HT1080 (cell line): Measurements from ENCODE around the gene PRKAA1. TPM values are rescaled to one million over a fixed set of nuclear protein-coding genes. Genes with fewer than 3 reads are reported as not detected.
A peak's percentile ranks its signal among the peaks of the same experiment; 100 is the strongest.

Experiments used
- DNase-seq: peaks from one replicate; pipeline ENCODE4 v3.0.0-alpha.2; 2015; ENCODE audit warnings: low read depth
- total RNA-seq: library from RNA; depleted of rRNA; stranded (reverse); fragments of >200 nt; shearing (Covaris generic); gene quantifications from 2 replicates; pipeline ENCODE4 v1.2.3, GENCODE V29; 2014

Gene PRKAA1
- total RNA-seq, 1 experiment from 2014 or later = 63.8 TPM

DNA sequence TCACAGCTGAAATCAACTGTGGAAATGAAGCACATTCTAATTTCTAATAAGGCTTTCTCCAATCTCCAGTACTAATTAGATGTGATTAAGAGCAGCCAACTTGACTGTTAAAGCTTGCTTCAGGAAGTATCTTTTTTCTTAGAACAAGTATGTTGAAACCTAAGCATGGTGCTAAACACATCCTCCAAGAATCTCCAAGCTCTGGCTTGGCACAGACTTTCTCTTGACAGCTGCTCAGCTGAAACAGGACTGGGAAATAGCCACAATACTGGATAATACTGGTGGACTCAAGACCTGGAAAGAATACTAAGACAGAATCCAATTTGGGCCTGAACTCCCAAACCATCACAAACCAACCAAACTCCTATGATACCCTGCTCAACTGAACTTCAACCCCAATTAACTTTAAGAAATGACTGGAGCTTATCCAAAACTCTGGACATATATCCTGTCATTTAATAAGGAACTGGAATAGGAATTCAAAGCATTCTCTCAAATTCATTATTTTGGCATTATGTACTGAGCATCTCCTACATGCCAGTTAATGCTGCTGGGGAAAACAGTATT, 16.2 kb downstream of the PRKAA1 start:
- no peak for DNase-seq

- DNase-seq = no peak
Measured at GRCh38 chr5:40780858-40781257, 17.3 kb downstream of the PRKAA1 start.

DNA sequence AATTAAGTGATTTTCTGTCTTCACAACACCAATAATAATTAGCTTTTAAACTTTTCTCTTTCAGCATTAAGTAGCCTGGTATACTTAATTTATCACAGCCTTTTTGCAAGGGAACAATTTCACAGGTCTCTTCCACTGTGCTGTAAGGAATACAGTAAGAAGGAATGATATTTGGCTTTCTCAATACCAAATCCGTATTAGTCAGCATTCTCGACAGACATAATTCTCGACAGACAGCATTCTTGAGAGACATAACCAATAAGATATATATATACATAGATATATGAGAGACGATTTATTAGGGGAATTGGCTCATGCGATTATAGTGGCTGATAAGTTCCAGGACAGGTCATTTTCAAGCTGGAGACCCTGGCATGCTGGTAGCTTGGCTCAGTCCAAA, 18.0 kb downstream of the PRKAA1 start:
- DNase-seq = no peak

- no peak for DNase-seq
Measured at GRCh38 chr5:40779561-40779960, 18.6 kb downstream of the PRKAA1 start.

- no peak for DNase-seq
Measured at GRCh38 chr5:40778133-40778532, 20.0 kb downstream of the PRKAA1 start.

DNA sequence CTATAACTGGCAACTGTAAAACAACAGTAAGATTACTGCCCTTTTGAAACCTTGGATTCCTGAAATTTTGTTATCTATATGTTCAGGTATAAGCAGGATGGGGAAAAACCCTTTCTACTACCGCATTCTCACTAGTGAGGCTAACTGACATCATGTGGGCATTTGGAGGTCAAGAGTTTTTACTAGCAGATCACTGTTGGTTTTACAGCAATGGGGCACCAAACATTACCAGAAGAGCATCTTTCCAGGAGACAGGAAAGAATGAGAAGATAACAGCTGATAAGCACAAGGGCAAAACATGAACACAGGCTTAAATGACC, 21.6 kb downstream of the PRKAA1 start:
- DNase-seq = no peak

GRCh38 chr5:40775846-40776657, 22.1 kb downstream of the PRKAA1 start:
- no peak for DNase-seq

DNA sequence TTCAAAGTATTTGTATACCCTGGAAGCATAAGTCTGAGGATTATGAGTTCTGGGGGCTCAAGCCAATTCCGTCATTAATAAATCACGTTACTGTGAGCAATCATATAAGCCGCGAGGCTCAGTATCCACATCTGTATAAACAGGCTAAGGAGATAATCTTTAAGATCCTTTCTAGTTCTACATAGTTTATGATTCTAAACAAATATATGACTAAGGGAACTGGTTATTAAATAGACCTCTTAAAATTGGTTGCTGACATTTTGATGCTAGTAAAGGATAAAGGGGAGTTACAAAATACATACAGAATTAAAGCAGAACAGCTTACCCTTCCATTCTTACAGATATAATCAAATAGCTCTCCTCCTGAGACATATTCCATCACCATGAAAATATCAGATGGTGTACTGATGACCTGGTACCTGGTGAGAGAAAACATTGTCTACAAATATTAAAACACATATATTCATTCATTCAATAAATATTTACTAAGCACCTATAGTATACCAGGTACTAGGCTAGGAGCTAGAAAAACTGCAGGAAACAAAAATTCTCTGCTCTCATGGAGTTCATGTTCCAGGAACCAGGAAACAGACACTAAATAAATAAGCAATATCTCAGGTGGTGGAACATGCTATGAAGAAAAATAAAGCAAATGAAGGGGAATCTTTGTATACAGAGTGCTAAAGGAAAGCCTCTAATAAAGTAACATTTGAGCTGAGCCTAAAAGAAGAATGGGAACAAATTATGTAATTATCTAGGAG, 22.9 kb downstream of the PRKAA1 start:
- DNase-seq = no peak

GRCh38 chr5:40774623-40775022, 23.6 kb downstream of the PRKAA1 start:
- no peak for DNase-seq

DNA sequence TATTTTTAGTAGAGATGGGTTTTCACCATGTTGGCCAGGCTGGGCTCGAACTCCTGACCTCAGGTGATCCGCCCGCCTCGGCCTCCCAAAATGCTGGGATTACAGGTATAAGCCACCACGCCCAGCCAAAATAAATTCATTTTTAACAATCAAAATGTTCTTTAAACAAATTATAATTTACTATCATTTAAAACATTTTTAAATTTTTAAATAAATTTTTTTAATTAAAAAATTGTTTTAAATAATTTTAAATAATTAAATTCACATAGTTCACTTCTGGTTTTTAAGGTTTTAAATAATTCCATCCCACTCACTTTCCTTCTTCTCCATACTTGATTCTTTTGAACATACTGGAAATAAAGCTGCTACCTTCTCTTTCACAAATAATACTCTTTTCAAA, 27.4 kb downstream of the PRKAA1 start:
- DNase-seq = no peak

- no peak for DNase-seq
Measured at GRCh38 chr5:40762705-40763104, 35.5 kb downstream of the PRKAA1 start.

GRCh38 chr5:40757400-40757799, 40.8 kb downstream of the PRKAA1 start:
- no peak for DNase-seq

DNA sequence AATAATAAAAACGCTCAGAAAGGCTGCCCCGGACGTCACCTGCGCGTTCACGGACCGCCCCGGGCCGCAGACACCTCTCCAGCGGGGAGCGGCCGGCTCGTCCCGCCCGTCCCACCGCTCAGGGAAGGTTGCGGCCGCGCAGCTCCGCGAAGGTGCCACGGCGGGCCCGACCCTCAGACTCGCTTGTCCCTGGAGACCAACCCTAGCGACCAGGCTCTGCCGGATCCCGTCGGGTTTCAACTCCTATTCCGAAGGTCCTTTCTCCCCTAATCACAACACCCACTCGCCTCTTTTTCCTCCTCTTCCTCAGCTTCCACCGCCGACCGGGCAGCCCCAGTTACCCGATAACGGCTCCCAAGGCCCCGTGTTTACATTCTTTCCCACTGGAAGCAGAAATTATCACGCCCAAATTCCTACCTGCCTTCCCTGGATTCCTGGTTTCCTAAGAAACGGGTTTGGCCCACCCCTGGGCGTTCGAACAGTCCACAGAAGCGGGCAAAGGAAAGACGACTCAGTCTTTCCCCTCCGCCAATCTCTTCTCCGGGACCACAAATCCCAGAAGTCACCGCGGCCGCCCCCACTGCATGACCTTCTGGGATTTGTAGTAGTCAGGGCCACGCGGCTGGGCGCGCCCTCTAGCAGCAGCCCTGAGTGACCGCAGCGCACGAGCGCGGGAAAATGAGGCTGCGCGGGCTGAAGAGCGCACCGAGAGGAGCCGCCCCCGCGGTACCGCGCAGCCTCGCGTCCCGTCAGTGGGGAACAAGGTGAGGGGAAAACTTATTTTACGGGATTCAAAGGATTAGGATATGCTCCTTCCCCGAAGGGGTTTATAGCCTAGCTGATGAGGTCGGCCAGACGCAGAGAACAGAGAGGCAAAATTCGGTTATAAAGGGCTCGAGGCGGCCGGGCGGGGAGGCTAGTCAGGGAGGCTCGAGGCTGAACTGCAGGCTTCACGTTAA, 42.5 kb downstream of the PRKAA1 start, which contains the start of gene TTC33:
TTC33 (minus strand) TSS at position 555 of the 959 bp plus-strand sequence. CDS start 8,943 bp downstream, outside the sequence.
- DNase-seq = peak; percentile 94

DNA sequence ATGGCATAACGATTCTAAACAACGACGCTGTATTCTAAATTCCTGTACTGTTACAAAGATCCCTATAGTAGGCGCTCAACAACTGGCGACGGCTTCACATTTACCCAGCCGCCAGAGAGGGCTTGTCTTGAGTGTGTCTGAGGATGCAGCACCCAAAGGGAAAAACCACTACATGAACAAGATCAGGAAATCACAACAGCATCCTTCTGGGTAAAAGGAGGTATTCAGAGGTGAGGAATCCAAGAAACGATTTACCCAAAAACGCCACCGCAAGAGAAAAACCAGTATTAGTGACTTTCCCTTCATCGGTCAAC, 43.1 kb downstream of the PRKAA1 start:
- peak; percentile 71 for DNase-seq

DNA sequence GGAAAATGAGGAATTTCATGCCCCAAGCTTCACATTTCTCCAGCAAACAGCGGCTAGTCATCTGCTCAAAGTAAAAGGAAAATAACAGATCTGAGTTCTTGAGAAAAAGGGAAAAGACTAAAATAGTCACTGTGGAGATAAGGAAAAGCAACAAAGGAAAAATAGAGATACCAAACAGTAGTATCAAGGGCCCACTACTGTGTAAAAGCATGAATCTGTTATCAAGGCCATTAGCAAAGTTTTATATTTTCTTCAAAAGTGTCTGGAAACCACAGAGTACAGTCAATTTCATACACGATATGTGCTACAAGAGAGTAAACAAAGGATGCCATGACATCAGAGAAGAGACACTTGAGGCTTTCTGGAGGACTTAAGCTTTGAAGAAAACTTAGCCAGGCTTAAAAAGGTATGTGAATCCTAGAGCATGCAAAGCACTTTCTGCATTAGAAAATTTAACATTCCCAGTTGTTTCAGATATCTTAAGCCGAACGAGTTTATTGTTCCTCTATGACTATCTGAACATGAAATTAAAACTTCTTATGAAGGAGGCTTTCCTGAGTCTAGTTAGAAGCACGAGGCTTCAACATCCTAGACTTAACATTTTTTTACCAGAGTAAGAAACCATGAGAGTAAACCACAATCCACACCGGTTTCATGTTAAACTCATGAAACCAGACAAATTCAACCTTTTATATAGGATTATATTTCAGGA, 43.6 kb downstream of the PRKAA1 start:
- no peak for DNase-seq

GRCh38 chr5:40746703-40747102, 51.5 kb downstream of the PRKAA1 start:
- DNase-seq = no peak

- no peak for DNase-seq
Measured at GRCh38 chr5:40743771-40744170, 54.4 kb downstream of the PRKAA1 start.

DNA sequence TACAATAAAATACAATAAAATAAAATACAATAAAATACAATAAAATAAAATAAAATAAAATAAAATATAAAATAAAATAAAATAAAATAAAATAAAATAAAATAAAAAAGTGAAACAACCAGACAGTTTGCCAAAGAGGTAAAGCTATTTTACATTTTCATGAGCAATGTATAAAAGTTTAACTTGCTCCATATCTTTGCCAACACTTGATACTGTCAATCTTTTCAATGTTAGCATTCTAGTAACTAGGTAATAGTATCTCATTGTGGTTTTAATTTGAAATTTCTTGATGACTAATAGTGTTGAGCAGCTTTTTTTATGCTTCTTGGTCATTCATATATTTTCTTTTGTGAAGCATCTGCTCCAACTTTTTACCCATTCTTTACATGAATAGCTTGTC, 59.7 kb downstream of the PRKAA1 start:
- DNase-seq = peak; percentile 17

DNA sequence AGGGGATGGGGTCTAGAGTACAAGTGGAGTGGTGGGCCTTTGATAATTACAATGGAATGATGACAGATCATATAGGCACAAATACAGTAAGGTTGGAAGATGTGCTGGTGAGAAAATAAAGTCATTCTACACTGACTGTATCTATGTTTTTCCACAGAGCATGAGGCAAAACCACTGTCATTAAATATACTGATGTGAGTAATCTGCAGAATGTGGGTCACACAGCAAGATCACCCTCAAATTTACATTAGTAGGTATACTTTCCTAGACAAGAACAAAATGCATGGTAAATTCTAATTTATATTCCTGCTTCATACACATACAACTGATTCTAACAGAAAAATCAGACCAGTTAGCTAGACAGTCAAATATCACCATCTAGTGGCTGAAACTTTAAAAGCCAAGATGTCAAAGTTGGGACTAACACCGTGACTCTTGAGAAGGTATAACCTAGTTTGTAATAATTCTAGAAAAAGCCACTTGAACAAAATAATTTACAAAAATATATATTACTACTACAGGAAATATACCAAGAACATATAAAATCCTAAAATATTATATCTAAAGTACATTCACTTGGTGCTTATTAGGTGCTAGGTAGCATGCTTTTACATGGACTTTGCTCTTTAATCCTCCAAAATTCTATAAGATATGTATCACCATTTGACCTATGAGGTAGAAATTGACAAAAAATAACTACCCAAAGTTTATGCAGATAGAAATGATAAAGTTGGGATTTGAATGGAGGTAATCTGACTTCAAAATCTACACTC, 61.9 kb downstream of the PRKAA1 start:
- peak; percentile 61 for DNase-seq

DNA sequence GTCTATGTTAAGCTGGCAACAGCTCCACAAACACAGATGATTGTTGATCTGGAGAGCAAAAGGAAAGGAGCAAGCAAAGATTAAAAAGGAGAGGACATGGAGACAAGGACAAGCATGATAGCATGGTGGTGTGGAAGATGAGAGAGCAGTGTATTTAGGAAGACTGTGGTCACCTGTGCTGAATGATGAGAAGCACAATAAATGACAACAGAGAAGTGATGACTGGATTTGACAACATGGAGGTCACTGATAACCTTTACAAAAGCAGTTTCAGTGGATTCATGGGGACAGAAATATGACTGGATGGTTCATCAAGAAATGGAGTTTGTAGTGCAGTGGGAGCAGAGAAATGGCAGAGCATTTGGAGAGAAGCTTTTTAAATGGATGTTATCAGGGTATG, 62.6 kb downstream of the PRKAA1 start:
- no peak for DNase-seq
